Endothelial cell of umbilical vein (primary cell): ENCODE results near the gene KATNIP.

Source experiments
- POLR2A ChIP-seq: IDR thresholded peaks from 2 replicates; pipeline ENCODE4 v1.6.1; 2012; ENCODE audit warnings: low read depth, mild to moderate bottlenecking, control low read depth, low read length
- POLR2AphosphoS5 ChIP-seq: IDR thresholded peaks from 2 replicates; pipeline ENCODE4 v1.6.1; 2012; ENCODE audit warnings: low read depth, mild to moderate bottlenecking, control low read depth, low read length, moderate library complexity; ENCODE audit not compliant: insufficient read depth
- TF ChIP-seq, protein P1 (sequence below), 2 donors: IDR thresholded peaks; 1 replicate in 1 of 2; 2 replicates in 1 of 2; pipeline ENCODE4 v1.5.1; 2011; ENCODE audit warnings: low read length in 2 of 2, mild to moderate bottlenecking in 2 of 2, moderate library complexity in 2 of 2, control low read depth in 1 of 2, inconsistent platforms in 1 of 2, low read depth in 1 of 2; ENCODE audit not compliant: insufficient read depth in 1 of 2; ENCODE audit errors: extremely low read depth in 1 of 2

DNA sequence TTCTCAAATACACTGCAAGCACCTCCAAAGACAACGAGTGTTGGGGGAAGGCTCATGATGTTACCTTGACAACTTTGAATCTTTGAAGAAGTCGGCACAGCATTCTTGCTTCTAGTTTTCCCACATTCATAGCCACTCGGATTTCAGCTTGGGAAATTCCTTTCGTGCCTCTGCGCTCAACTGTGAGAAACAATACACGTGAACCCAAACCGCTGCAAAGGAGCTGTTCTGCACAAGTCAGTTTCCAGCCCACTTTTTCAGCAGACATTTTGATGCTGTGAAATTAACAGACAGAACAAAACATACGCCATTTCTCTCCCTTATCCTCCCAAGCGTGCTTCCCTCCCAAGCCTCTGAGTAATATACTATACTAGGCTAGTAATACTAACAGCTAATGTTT is 41.5 kb upstream of the KATNIP start:
- TF ChIP-seq, protein P1, sequence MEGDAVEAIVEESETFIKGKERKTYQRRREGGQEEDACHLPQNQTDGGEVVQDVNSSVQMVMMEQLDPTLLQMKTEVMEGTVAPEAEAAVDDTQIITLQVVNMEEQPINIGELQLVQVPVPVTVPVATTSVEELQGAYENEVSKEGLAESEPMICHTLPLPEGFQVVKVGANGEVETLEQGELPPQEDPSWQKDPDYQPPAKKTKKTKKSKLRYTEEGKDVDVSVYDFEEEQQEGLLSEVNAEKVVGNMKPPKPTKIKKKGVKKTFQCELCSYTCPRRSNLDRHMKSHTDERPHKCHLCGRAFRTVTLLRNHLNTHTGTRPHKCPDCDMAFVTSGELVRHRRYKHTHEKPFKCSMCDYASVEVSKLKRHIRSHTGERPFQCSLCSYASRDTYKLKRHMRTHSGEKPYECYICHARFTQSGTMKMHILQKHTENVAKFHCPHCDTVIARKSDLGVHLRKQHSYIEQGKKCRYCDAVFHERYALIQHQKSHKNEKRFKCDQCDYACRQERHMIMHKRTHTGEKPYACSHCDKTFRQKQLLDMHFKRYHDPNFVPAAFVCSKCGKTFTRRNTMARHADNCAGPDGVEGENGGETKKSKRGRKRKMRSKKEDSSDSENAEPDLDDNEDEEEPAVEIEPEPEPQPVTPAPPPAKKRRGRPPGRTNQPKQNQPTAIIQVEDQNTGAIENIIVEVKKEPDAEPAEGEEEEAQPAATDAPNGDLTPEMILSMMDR (IDR thresholded peaks at IDR 0.05; ENCODE audit: extremely low read depth in 1 of 2, insufficient read depth in 1 of 2, low read depth in 1 of 2, low read length in 2 of 2): no peak
- no peak for TF ChIP-seq POLR2A
- no peak for TF ChIP-seq POLR2AphosphoS5
